Measurements from ENCODE around the gene EBF3. TPM values are rescaled to one million over a fixed set of nuclear protein-coding genes. Genes with fewer than 3 reads are reported as not detected.

EBF3 gene
- total RNA-seq, 1 donor from 2014 or later = 28.6 TPM

GRCh38 chr10:129912986-129913695 lies 50.9 kb downstream of the EBF3 start:
- peak; percentile 64 for DNase-seq (ENCODE audit: low spot score)

GRCh38 chr10:129912166-129912917 lies 51.7 kb downstream of the EBF3 start:
- DNase-seq (ENCODE audit: low spot score) = no peak

- peak; percentile 78 for DNase-seq (ENCODE audit: low spot score)
Measured at GRCh38 chr10:129911451-129912165, 52.5 kb downstream of the EBF3 start.

GRCh38 chr10:129910861-129911260 lies 53.2 kb downstream of the EBF3 start:
- DNase-seq (ENCODE audit: low spot score) = peak; percentile 57

GRCh38 chr10:129909531-129910256 lies 54.4 kb downstream of the EBF3 start:
- DNase-seq (ENCODE audit: low spot score) = peak; percentile 85

- peak; percentile 57 for DNase-seq (ENCODE audit: low spot score)
Measured at GRCh38 chr10:129909080-129909479, 55.0 kb downstream of the EBF3 start.

GRCh38 chr10:129908406-129908805 lies 55.7 kb downstream of the EBF3 start:
- no peak for DNase-seq (ENCODE audit: low spot score)

GRCh38 chr10:129905553-129905952 lies 58.5 kb downstream of the EBF3 start:
- no peak for DNase-seq (ENCODE audit: low spot score)

GRCh38 chr10:129904323-129904722 lies 59.8 kb downstream of the EBF3 start:
- DNase-seq (ENCODE audit: low spot score) = no peak

GRCh38 chr10:129901389-129902006 lies 62.6 kb downstream of the EBF3 start:
- no peak for DNase-seq (ENCODE audit: low spot score)

- no peak for DNase-seq (ENCODE audit: low spot score)
Measured at GRCh38 chr10:129900825-129901224, 63.2 kb downstream of the EBF3 start.

- no peak for DNase-seq (ENCODE audit: low spot score)
Measured at GRCh38 chr10:129899276-129900130, 64.6 kb downstream of the EBF3 start.

- no peak for DNase-seq (ENCODE audit: low spot score)
Measured at GRCh38 chr10:129898706-129899268, 65.3 kb downstream of the EBF3 start.

GRCh38 chr10:129897871-129898626 lies 66.0 kb downstream of the EBF3 start:
- DNase-seq (ENCODE audit: low spot score) = no peak

GRCh38 chr10:129896860-129897200 lies 67.2 kb downstream of the EBF3 start:
- DNase-seq (ENCODE audit: low spot score) = no peak

GRCh38 chr10:129896136-129896859 lies 67.8 kb downstream of the EBF3 start:
- no peak for DNase-seq (ENCODE audit: low spot score)

- no peak for DNase-seq (ENCODE audit: low spot score)
Measured at GRCh38 chr10:129895811-129896135, 68.3 kb downstream of the EBF3 start.

GRCh38 chr10:129894698-129895097 lies 69.4 kb downstream of the EBF3 start:
- DNase-seq (ENCODE audit: low spot score) = no peak
